H1 (cell line): ENCODE data around the gene TSPAN16. TPM values are rescaled to one million over a fixed set of nuclear protein-coding genes. Genes with fewer than 3 reads are reported as not detected.

Experiments used
- CTCF ChIA-PET: fragments of 300-600 bp; sonication (Branson Sonifier 250); formaldehyde crosslinking; loops from one replicate; lab custom pipeline; 2021; ENCODE audit not compliant: partially characterized antibody; lab: Charles Lee
- POLR2A ChIA-PET: fragments of 300-600 bp; sonication (Branson Sonifier 250); formaldehyde crosslinking; loops from one replicate; lab custom pipeline; 2021; ENCODE audit warnings: inconsistent platforms; ENCODE audit not compliant: partially characterized antibody; lab: Charles Lee
- DNase-seq, 2 experiments: peaks; one replicate each; pipeline versions ENCODE4 v3.0.0 to v3.0.0-alpha.2; 2010 to 2022; ENCODE audit warnings: low spot score in 2 of 2, low read depth in 1 of 2, mixed read lengths in 1 of 2
- FAIRE-seq: peaks from 2 replicates; lab custom pipeline; 2011; peaks lifted over from hg19 to GRCh38; lab: Jason Lieb, UNC
- H2AFZ ChIP-seq: 2 replicates; pipeline ENCODE4 v1.8.1; 2012; ENCODE audit warnings: low read length, inconsistent platforms
- H2AK5ac ChIP-seq: 2 replicates; pipeline ENCODE4 v1.6.1; 2013; ENCODE audit warnings: low read depth, low read length
- H2BK120ac ChIP-seq: replicated peaks from 2 replicates; pipeline ENCODE3; 2013; ENCODE audit warnings: low read depth, low read length, inconsistent platforms
- H2BK12ac ChIP-seq: 2 replicates; pipeline ENCODE4 v1.6.1; 2013; ENCODE audit warnings: low read depth, low read length
- H2BK15ac ChIP-seq: 2 replicates; pipeline ENCODE4 v1.6.1; 2013; ENCODE audit warnings: low read length
- H2BK20ac ChIP-seq: 2 replicates; pipeline ENCODE4 v1.6.1; 2013; ENCODE audit warnings: low read length
- H2BK5ac ChIP-seq: 2 replicates; pipeline ENCODE4 v1.6.1; 2013; ENCODE audit warnings: low read depth, low read length
- H3K14ac ChIP-seq: 2 replicates; pipeline ENCODE4 v1.6.1; 2013; ENCODE audit warnings: inconsistent platforms; ENCODE audit not compliant: insufficient read length
- H3K18ac ChIP-seq: 2 replicates; pipeline ENCODE4 v1.6.1; 2013; ENCODE audit warnings: low read length; ENCODE audit errors: extremely low read depth
- H3K23ac ChIP-seq: 2 replicates; pipeline ENCODE4 v1.6.1; 2013; ENCODE audit warnings: inconsistent platforms; ENCODE audit not compliant: insufficient read length
- H3K23me2 ChIP-seq: 2 replicates; pipeline ENCODE4 v1.6.1; 2013; ENCODE audit warnings: low read depth, low read length
- H3K27ac ChIP-seq: 2 replicates; pipeline ENCODE4 v1.6.1; 2011; ENCODE audit warnings: low read depth, low read length, inconsistent platforms
- H3K27me3 ChIP-seq, 4 experiments: replicated peaks in 1 of 4; 1 replicate in 1 of 4; 2 replicates in 3 of 4; pipeline versions ENCODE4 v1.6.1 to v1.8.1; 2011 to 2013; ENCODE audit warnings: low read length in 3 of 4, mild to moderate bottlenecking in 3 of 4, inconsistent platforms in 2 of 4, mixed read lengths in 2 of 4, moderate library complexity in 1 of 4; ENCODE audit not compliant: control insufficient read depth in 3 of 4, insufficient read depth in 3 of 4; ENCODE audit errors: extremely low read depth in 1 of 4
- H3K36me3 ChIP-seq, 4 experiments: 2 replicates each; pipeline versions ENCODE4 v1.6.1 to v1.8.1; 2011 to 2013; ENCODE audit warnings: mild to moderate bottlenecking in 4 of 4, low read length in 3 of 4, moderate library complexity in 2 of 4, control low read depth in 1 of 4, inconsistent platforms in 1 of 4; ENCODE audit not compliant: insufficient read depth in 4 of 4, control insufficient read depth in 2 of 4
- H3K4ac ChIP-seq: replicated peaks from 2 replicates; pipeline ENCODE3; 2013; ENCODE audit warnings: low read length, low read depth, mixed read lengths, inconsistent platforms; ENCODE audit not compliant: insufficient read length
- H3K4me1 ChIP-seq, 4 experiments: replicated peaks in 1 of 4; 1 replicate in 1 of 4; 2 replicates in 3 of 4; pipeline versions ENCODE4 v1.6.1 to v1.8.1; 2011 to 2013; ENCODE audit warnings: low read length in 3 of 4, inconsistent platforms in 2 of 4, mixed read lengths in 1 of 4; ENCODE audit not compliant: insufficient read depth in 4 of 4, control insufficient read depth in 3 of 4
- H3K4me2 ChIP-seq, 2 experiments: 2 replicates each; pipeline versions ENCODE4 v1.6.1 to v1.8.1; 2011 to 2013; ENCODE audit warnings: low read depth in 2 of 2, low read length in 2 of 2, control low read depth in 1 of 2, inconsistent platforms in 1 of 2, mild to moderate bottlenecking in 1 of 2; ENCODE audit not compliant: insufficient read depth in 1 of 2
- H3K4me3 ChIP-seq, 4 experiments: fragments of 200-600, 300-600 bp in 1 of 4; sonication (generic), shearing (Covaris generic), sonication (Bioruptor Twin) in 1 of 4; 2 replicates each; pipeline versions ENCODE4 v1.5.1 to v1.8.1; 2011 to 2016; ENCODE audit warnings: low read length in 4 of 4, low read depth in 3 of 4, control low read depth in 2 of 4, inconsistent platforms in 2 of 4, mild to moderate bottlenecking in 2 of 4, mixed read lengths in 1 of 4, moderate library complexity in 1 of 4; ENCODE audit not compliant: insufficient read depth in 2 of 4; ENCODE audit errors: extremely low read depth in 1 of 4
- H3K56ac ChIP-seq: replicated peaks from 2 replicates; pipeline ENCODE3; 2013; ENCODE audit warnings: low read depth, mild to moderate bottlenecking, mixed read lengths, low read length, inconsistent platforms; ENCODE audit not compliant: insufficient read length
- H3K79me1 ChIP-seq: 2 replicates; pipeline ENCODE4 v1.6.1; 2013; ENCODE audit warnings: low read depth, low read length, control low read depth
- H3K79me2 ChIP-seq, 2 experiments: 2 replicates each; pipeline versions ENCODE4 v1.6.1 to v1.8.1; 2012 to 2013; ENCODE audit warnings: low read length in 2 of 2, mild to moderate bottlenecking in 2 of 2, inconsistent platforms in 1 of 2; ENCODE audit not compliant: insufficient read depth in 2 of 2, control insufficient read depth in 1 of 2
- H3K9ac ChIP-seq, 4 experiments: replicated peaks in 1 of 4; 1 replicate in 1 of 4; 2 replicates in 3 of 4; pipeline versions ENCODE4 v1.6.1 to v1.8.1; 2011 to 2013; ENCODE audit warnings: low read depth in 3 of 4, low read length in 3 of 4, control low read depth in 2 of 4, mild to moderate bottlenecking in 2 of 4, moderate library complexity in 2 of 4, inconsistent platforms in 1 of 4; ENCODE audit errors: extremely low read depth in 1 of 4
- H3K9me3 ChIP-seq, 2 experiments: 2 replicates each; pipeline versions ENCODE4 v1.6.1 to v1.8.1; 2012 to 2013; ENCODE audit warnings: mild to moderate bottlenecking in 2 of 2, moderate library complexity in 2 of 2, control low read depth in 1 of 2, inconsistent platforms in 1 of 2, low read depth in 1 of 2, low read length in 1 of 2, mixed read lengths in 1 of 2; ENCODE audit not compliant: insufficient read depth in 2 of 2
- H4K20me1 ChIP-seq, 2 experiments: replicated peaks in 1 of 2; 2 replicates each; pipeline versions ENCODE3 to v1.8.1; 2011 to 2013; ENCODE audit warnings: inconsistent platforms in 2 of 2, low read length in 2 of 2, mild to moderate bottlenecking in 1 of 2; ENCODE audit not compliant: insufficient read depth in 2 of 2, control insufficient read depth in 1 of 2
- H4K5ac ChIP-seq: 2 replicates; pipeline ENCODE4 v1.6.1; 2013; ENCODE audit warnings: low read length, low read depth, mixed read lengths, inconsistent platforms; ENCODE audit not compliant: insufficient read length
- H4K8ac ChIP-seq: 2 replicates; pipeline ENCODE4 v1.8.0; 2013; ENCODE audit warnings: mild to moderate bottlenecking, moderate library complexity, low read length, inconsistent platforms; ENCODE audit not compliant: insufficient read depth; ENCODE audit errors: extremely low read depth
- H4K91ac ChIP-seq: replicated peaks from 2 replicates; pipeline ENCODE3; 2013; ENCODE audit warnings: low read length, mixed read lengths, inconsistent platforms; ENCODE audit not compliant: insufficient read length
- BACH1 ChIP-seq: IDR thresholded peaks from 2 replicates; pipeline ENCODE4 v1.6.1; 2012; ENCODE audit warnings: low read length, improper control_type of control experiment
- CBX5 ChIP-seq: fragments of 300-800, 300-1000 bp; sonication (generic); IDR thresholded peaks from 2 replicates; pipeline ENCODE4 v1.7.1; 2016; ENCODE audit warnings: antibody characterized with exemption, low read length, low read depth
- GABPA ChIP-seq: IDR thresholded peaks from 2 replicates; pipeline ENCODE4 v1.6.1; 2011; ENCODE audit warnings: mild to moderate bottlenecking, low read length, moderate library complexity, borderline replicate concordance; ENCODE audit not compliant: insufficient read depth
- MAX ChIP-seq: IDR thresholded peaks from 2 replicates; pipeline ENCODE4 v1.6.1; 2012; ENCODE audit warnings: inconsistent platforms
- NANOG ChIP-seq: IDR thresholded peaks from 2 replicates; pipeline ENCODE4 v1.6.1; 2011; ENCODE audit warnings: low read length, low read depth, mild to moderate bottlenecking, inconsistent platforms; ENCODE audit not compliant: insufficient read depth, poor library complexity, severe bottlenecking
- NRF1 ChIP-seq: IDR thresholded peaks from 2 replicates; pipeline ENCODE4 v1.6.1; 2011; ENCODE audit warnings: mild to moderate bottlenecking, low read depth, low read length, improper control_type of control experiment
- POU5F1 ChIP-seq: IDR thresholded peaks from 2 replicates; pipeline ENCODE4 v1.6.1; 2011; ENCODE audit warnings: low read depth, mild to moderate bottlenecking, low read length, moderate library complexity
- RBBP5 ChIP-seq: IDR thresholded peaks from 2 replicates; pipeline ENCODE4 v1.7.1; 2012; ENCODE audit warnings: low read depth, mild to moderate bottlenecking, inconsistent platforms, low read length, moderate library complexity, borderline replicate concordance
- SP2 ChIP-seq: IDR thresholded peaks from 2 replicates; pipeline ENCODE4 v1.6.1; 2012; ENCODE audit warnings: mild to moderate bottlenecking, low read length, inconsistent platforms
- TEAD4 ChIP-seq: IDR thresholded peaks from 2 replicates; pipeline ENCODE4 v1.6.1; 2012; ENCODE audit warnings: low read depth, low read length, inconsistent platforms, mixed read lengths
- WGBS, 2 experiments: shearing (Covaris generic) in 1 of 2; methylation state at CpG; one replicate each; pipeline versions ENCODE4 v1.1.6 to v1.1.7; 2013 to 2015; ENCODE audit warnings: low lambda C conversion rate in 2 of 2, mixed read lengths in 2 of 2, inconsistent platforms in 1 of 2, low coverage in 1 of 2, missing lambda C conversion rate in 1 of 2; ENCODE audit not compliant: insufficient replicate concordance in 2 of 2, insufficient coverage in 1 of 2, insufficient read length in 1 of 2; ENCODE audit errors: extremely low coverage in 1 of 2, missing lambda C conversion rate in 1 of 2; 5-methylcytosine and 5-hydroxymethylcytosine counted together
- polyA plus RNA-seq, 7 experiments: library from polyadenylated mRNA; depleted of rRNA in 3 of 7; stranded (reverse) in 5 of 7; unstranded in 2 of 7; fragments of >200 nt in 5 of 7; fragments of 200-250 nt in 2 of 7; gene quantifications; 1 replicate in 5 of 7; 2 replicates in 1 of 7; 4 replicates in 1 of 7; pipeline versions ENCODE4 v1.2.1 to v1.2.3, GENCODE V29; 2011 to 2013; ENCODE audit warnings: missing spikeins in 2 of 7, mixed read lengths in 2 of 7
- total RNA-seq: library from RNA; stranded (reverse); fragmentation: NEBNext Ultra II Directional; extraction: Animal tissue kit (Norgen Biotek cat#: 25700); gene quantifications from 2 replicates; pipeline ENCODE4 v1.2.1, GENCODE V29; 2021

Gene TSPAN16
- total and polyA plus RNA-seq, 2 of the 8 experiments (the other 6 are each of a cell fraction or from before 2014, with no cell fraction given), result not detected

DNA sequence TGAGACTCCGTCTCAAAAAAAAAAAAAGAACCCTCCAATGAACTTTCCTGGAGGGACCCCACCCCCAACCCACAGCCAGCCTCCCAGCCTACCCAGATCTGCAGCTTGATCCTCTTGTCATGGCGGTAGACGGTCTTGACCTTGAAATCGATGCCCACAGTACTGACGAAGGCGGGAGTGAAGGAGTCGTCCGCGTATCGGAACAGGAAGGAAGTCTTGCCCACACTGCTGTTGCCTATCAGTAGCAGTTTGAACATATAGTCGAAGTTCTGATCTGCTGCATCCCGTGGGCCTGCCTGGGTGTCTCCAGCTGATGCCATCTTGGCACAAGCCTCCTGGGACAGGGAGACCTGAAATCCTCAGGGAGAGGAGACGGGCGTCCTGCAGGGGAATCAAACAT, 41.1 kb downstream of the TSPAN16 start:
- H2BK120ac ChIP-seq, result no peak overlapping the region
- no peak for TF ChIP-seq NANOG
- no peak for TF ChIP-seq NRF1
- no peak for TF ChIP-seq GABPA
- no peak for TF ChIP-seq MAX
- no peak for TF ChIP-seq SP2
- no peak for TF ChIP-seq TEAD4
- no peak for TF ChIP-seq CBX5
- no peak for TF ChIP-seq RBBP5
- no peak for TF ChIP-seq BACH1
- TF ChIP-seq POU5F1, result no peak

More for the DNA sequence above, 41.1 kb downstream of the TSPAN16 start:
- Histone ChIP-seq H4K91ac (no peak overlapping the region), H3K36me3 (peaks cover 0 to 9% (median 2%) of the 10 kb centered on the region in 4 experiments; a peak in 3 of 8 replicates), H3K27me3 (no peaks in the 10 kb centered on the region; a peak in 2 of 7 replicates), H3K79me2 (no peaks in the 10 kb centered on the region), H2BK20ac (no peak overlapping the region), H3K4ac (no peak overlapping the region), H4K20me1 (peaks cover 2 to 5% of the 10 kb centered on the region in 2 experiments), H3K9me3 (no peaks in the 10 kb centered on the region), H4K5ac (no peak overlapping the region), H2BK5ac (no peak overlapping the region), H4K8ac (no peak overlapping the region), H3K79me1 (no peaks in the 10 kb centered on the region), H2AK5ac (no peak overlapping the region), H2BK12ac (no peak overlapping the region), H3K9ac (no peak overlapping the region), H3K23me2 (peaks cover 11% of the 10 kb centered on the region; the same call in 1 of the 2 replicates), H3K56ac (no peak overlapping the region), H3K4me2 (no peak overlapping the region), H3K4me1 (peaks cover 0 to 4% (median 1%) of the 10 kb centered on the region in 4 experiments; a peak in 4 of 7 replicates), H3K14ac (no peak overlapping the region), H2BK15ac (no peak overlapping the region), H2AFZ (no peak overlapping the region), H3K23ac (no peak overlapping the region), H3K4me3 (no peak overlapping the region), H3K27ac (no peak overlapping the region), H3K18ac (no peak overlapping the region)
- ChIA-PET CTCF (interaction anchor here (1.4 kb wide), 1 partner anchor 32 kb away, joined by 3 read pairs; no protein-coding TSS in a partner anchor), POLR2A (interaction anchor here (1.2 to 1.5 kb wide), 3 partner anchors 10 to 75 kb away, joined by 3 to 4 read pairs (median 4); partner anchors contain the start of gene DOCK6)
- WGBS, 2 experiments, result 90% methylated on average over 13 of the region's 14 CpGs; no CpG with 5 or more reads in 1 of the 2 experiments
- FAIRE-seq (no peak), DNase-seq (no peak)
